Activated T-cell treated with anti-CD3 and anti-CD28 coated beads for 1 hour (primary cell): ENCODE results near the gene MSH2.

ENCODE experiments used
- DNase-seq: peaks from one replicate; pipeline ENCODE4 v3.0.0-alpha.2; 2020; ENCODE audit warnings: low read depth

Gene MSH2

DNA sequence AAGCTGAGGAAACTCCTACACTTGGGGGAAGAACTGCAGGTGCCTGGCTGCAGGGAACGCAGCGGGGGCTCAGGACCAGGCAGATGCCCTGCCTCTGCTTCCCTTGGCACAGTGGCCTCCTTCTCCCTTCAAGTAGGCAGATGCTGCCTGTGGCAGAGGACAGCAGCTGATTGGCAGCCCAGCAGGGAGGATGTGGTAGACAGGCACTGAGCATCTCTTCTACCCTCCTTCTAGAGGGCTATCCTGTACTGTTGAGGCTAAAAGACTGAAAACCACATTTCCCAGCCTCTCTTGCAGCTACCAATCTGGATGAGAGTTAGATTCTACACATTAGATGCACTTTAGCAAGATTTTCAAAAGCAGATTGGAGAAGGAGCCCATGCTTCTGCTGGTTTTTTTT lies 105.7 kb downstream of the MSH2 start:
- no peak for DNase-seq

DNA sequence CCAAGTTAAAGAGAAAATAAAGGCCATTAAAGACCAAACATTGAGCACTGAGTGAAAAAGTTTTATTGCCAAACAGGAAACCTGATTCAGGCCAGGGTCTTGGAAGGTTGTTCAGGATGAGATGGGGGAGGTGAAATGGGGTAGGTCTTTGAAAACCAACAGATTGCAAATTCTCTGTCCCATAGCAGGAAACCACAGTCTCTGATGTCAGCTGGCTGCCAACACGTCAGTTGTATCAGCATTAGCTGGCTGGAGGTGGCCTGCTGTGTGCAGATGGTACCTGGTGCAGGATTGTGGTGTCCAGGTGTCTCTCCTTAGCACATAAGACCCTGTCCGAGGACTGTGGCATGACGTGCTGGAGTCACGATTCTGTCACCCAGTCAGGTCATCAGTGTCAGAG lies 106.3 kb downstream of the MSH2 start:
- DNase-seq: no peak

DNA sequence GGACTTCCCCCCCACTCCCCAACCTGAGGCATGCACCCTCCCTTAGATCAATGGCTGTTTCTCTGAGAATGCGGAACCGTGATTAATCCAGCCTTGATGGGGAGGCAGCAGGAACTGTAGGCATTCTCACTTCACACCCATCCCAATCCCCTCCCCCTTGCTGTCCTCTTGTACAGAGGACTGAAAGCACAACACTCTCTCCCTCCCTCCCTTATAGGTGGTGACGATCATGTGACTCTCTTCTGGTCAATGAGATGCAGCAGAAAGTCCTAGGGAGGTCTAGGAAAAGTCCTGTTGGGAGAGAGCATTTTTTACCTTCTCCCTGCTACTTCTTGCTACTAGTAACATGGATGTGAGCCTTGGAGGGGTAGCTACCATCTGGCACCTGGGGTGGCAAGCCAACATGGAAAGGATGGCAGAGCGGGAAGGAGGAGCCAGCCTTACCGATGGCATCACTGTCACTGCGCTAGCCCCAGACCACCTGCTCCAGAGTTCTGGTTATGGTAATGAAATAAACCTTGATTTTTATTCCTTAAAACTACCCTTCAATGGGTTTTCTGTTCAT lies 106.9 kb downstream of the MSH2 start:
- DNase-seq: no peak

DNA sequence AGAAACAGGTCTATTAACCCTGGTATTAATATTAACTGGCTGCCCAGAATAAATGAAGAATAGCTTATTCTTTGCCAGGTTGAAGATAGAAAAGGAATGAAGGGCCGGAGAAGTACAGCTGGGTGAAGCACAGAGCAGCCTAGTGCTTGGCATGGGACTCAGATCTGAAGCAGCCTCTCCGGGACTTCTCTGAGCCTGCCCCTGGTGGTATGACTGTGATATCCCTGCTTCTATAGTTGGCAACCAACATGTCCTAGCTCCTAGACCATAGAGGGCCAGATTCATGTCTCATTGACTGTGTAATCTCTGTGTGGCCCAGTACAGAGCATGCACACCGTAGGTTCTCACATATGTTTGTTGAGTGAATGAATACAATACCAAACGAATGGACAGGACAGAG lies 107.8 kb downstream of the MSH2 start:
- no peak for DNase-seq

DNA sequence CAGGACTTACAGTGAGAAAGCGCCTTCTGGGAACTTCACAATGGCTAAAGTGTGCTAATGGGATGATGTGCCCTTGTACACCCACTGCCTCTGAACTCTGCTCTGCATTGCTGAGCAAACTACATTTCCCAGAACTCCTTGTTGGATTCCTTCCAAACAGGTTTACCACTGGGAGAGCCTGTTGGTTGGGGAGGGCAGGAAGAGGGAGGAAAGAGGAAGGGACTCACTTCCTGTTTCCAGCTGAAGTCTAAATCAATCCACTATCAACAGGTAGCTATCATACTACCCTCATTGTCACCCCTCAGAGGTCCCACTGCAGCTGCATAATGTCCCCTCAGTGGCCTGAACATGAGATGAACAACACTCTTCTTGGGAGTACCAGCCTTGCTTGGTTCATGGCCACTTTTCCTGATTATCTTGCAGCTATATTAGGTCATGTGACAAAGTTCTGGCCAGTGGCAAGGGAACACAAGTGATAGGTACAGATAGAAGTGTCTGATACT lies 109.7 kb downstream of the MSH2 start:
- no peak for DNase-seq

DNA sequence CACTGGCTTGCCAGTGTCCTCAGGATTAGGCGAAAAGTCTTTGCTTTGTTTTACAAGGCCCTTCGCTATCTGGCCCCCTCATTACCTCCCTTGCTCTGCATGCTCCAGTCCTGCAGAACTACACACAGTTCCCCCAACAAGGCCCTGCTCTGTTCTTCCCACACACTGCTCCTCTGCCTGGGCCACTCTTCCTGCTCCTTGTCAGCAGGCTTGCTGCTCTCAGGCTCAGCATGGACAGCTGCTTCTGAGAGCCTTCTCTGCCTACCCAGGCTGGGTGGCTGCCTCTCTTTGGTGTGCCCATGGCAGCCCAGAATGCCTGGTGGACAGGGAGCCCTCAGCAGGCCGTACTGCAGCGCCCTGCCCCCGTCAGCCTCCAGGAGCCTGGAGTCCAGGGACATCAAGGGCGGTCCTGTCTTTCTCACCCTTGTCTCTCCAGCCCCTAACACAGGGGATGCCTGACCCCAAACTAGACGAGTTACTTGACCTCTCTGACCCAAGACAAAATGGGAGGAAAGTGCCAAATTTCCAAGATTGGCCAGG lies 111.1 kb downstream of the MSH2 start:
- DNase-seq: no peak

DNA sequence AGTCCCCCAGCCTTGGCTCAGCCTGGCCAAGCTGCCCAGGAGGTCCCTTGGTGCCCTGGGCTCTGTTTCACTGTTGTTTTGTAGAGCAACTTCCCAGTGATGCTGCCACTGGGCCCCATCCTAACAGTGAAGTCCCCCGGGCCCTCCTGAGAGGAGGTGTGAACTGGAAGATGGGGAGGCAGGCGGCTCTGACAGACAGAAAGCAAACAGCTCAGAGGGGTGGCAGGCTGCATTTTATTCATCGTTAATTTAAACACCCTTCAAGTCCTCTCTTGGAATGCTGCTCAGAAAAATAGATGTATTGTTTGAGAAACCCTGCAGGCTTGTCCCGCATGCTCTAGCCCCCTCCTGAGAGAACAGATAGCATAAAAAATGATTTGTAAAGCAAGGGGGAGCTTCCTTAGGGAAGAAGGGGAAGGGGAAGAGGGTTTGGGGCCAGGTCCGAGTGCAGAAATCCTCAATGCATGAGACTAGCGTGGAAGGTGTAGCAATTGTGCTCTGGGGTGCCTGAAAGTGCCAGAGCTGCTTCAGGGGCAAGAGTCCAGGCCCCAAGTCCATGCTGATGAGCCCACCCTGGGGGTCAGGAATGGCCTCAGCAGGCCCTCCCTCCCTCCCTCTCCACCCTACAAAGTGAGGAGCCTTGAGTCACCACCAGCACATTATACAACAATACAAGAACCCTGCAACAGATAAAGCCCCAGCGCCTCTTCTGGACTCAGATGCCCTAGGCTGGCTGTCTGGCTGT lies 113.6 kb downstream of the MSH2 start:
- no peak for DNase-seq

DNA sequence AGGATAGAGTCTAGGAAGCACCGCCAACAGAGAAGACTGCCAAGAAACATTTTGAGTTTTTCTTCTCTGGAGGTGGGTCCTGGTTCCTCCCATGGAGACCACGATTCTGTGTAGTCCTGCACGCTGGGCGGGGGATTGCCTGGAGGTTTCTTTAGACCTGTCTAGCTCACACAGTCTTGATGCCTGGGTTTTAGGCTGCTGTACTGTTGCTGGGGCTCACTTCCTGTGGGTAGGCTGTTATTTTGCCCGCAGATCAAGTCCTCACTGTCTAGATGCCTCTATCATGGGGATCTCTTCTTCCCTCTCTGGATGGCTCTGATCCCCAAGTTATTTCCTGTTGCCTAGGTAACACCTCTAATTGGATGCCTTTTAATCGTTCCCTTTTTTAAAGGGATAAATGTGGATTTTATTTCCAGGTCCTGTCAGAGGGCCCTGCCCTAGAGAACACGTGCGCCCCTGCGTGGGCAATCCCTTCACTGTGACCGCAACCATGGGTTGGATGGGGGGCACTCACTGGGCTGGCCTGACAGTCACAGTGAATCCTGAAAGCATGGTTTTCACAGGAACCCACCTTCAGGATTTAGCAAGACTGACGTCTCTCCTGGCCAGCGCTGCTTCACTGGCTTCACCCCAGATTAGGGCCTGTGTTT lies 115.7 kb downstream of the MSH2 start:
- no peak for DNase-seq

DNA sequence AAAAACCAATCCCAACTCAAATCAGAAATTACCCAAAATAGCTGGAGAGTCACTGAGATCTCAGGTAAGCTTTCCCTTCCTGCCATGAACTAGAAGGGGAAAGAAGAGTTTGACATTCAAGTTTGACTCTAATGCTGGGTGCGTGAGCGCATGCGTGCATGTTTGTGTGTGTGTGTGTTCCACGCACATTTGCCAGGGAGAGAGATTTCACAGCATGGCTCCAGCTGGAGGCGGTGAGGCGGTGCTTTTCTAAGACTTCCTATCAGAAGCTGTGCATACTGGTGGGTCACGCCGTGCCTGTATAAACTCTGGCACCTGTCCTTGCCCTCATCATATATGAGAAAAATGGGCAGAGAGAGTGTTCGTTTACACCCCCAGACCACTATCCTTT lies 116.2 kb downstream of the MSH2 start:
- DNase-seq: no peak

DNA sequence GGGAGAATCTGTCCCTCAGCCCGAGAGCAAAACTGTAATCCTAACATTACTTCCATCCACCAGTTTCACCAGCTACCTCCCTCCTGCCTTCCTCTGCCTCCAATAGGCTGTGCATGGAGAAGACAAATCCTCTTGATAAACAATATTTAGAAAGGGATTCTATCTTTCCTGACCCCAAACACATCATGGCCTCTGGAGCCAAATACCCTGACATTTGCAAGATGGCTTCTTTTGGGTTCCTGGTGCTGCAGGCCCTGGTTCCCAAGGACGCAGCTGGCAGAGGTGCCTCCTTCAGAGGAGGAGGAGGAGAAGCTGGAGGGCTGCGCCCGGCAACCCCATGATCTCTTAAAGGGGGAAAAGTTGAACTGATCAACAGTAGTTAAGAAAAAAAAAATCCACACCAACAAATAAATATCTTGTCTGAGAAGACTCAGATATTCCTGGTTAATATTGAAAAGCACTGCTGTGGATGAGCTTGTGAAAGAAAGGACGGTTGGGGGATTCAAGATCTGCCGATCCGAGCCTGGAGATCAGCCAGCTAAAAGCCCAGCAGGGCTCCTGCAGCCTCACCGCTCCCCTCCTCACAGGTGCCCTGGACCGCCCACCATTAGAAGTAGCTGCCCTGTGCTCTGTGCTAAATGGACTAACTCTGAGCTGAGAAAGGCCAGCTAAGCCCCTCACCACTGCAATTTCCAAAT lies 116.8 kb downstream of the MSH2 start:
- no peak for DNase-seq

DNA sequence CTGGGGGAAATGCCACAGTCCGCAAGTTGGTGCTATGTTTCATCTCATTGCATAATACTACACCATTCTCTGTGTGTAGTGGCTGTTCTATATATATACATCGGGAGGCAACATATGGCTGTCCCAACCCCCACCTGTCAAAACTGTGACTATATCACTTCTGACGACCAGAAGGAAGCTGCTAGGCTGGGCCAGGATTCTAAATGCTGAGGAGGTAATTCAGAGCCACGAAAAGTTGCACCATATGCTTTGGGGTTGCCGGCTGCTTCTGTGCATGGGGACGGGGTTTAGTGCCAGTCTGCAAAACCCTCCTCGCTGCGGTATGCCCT lies 117.3 kb downstream of the MSH2 start:
- no peak for DNase-seq

DNA sequence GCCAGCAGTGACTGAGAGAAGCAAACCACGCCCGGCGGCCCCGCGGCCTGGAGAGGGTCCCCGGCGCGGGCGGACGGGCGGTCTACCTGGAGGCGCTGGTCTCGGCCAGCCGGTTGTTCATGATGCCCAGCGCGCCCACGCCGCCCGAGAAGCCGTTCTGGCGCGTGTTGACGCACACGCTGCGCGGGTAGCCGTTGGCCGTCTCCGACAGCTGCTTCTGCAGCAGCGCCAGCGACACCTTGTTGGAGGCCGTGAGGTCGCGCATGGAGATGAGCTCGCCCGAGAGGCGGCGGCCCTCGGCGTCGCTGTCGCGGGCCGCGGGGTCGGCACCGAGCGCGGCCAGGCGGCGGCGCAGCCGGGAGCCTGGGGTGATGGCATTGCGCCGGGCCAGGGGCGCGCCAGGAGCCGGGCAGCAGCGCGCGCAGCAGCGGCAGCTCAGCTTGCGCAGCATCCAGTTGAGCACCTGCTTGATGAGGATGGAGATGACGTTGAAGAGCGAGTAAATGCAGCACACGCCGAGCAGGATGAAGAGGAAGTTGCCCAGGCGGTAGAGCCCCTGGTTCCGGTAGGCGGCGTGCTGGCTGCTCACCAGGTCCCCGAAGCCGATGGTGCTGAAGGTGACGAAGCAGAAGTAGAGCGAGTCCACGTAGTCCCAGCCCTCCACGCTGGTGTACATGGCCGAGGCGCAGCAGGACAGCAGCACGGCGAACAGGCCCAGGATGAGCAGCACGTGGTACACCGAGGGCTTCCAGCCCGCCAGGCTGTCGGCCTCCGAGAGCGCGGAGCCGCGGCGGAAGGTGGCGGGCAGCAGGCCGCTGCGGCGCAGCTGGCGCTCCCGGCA lies 118.1 kb downstream of the MSH2 start:
- DNase-seq: peak; percentile 56

DNA sequence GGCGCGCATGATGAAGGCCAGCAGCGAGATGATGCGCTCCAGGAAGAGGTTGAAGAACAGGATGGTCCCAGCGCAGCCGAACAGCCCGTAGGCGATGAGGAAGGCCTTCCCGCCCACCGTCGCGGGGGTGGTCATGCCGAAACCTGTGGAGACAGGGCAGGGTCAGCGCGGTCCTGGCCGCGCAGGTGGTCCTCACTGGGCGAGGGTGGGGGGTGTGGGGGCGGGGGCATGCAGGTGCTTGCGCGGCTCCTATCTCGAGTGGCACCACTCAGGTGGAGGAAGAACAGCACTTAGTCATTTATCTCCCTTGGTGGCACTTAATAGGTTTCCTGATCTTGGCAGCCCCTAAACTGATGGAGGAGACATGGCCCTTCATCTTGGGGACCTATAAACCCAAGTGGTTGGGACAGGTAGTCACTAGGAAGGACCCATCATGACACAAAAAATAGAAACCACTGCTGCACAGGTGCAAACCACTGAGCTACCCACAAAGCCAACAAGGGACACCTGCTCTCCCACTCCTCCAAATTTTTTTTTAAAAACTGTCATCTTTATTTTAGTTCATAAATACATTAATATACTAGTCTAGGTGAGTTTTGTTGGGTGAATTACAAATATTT lies 118.8 kb downstream of the MSH2 start:
- no peak for DNase-seq

DNA sequence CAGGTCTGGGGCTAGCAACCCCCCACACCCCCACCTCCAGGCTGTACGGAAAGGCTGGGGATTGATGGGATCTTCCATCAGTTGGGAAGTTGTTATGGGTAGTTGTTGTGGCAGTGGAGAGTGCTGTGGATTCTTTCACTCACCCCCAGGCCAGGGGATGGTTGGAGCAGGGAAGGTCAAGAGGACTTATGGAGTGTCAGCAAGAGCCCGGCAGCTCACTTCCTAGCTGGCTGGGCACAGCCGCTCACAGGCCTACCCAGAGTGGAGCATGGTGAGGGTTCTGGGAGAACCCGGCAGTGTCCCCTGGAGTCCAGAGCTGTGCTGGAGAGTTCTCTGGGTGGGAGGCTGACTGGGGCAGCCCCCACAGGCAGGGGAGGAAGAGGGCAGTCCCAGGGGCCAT lies 122.2 kb downstream of the MSH2 start:
- DNase-seq: no peak

DNA sequence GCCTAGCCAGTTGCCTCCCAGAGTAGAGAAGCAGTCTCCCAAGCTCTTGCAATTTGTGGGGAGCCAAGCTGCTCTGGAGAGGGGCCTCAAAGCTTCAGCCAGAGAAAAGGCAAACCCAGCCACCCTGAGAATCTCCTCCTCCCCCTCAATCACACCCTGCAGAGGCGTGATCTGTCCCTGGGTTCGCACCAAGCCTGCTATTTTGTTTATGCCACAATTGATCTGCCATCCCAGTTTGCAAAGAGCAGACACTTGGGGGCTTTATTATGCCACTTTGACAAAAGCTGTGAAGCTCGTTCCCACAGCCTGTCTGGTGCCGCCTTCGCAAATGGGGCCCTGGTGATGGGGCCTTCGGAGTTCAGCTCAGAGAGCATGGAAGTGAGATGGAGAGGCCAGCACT lies 125.5 kb downstream of the MSH2 start:
- no peak for DNase-seq

DNA sequence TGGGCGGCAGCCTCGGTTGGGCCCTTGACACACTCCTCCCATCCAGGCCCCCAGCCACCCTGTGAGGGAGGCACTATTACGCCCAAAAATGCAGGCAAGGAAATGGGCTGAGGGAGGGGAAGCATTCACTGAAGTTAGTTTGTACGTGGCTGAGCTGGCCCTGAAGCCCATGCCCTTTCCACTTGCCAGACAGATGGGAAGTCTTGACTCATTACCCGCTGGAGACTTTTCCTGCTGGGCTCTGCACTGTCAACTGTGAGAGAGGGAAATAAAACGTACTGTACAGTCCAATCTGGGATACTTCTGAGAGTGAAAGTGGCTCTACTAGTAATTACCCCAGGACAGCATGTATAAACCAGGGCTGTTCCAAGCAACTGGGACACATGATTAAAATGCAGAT lies 125.9 kb downstream of the MSH2 start:
- DNase-seq: no peak

DNA sequence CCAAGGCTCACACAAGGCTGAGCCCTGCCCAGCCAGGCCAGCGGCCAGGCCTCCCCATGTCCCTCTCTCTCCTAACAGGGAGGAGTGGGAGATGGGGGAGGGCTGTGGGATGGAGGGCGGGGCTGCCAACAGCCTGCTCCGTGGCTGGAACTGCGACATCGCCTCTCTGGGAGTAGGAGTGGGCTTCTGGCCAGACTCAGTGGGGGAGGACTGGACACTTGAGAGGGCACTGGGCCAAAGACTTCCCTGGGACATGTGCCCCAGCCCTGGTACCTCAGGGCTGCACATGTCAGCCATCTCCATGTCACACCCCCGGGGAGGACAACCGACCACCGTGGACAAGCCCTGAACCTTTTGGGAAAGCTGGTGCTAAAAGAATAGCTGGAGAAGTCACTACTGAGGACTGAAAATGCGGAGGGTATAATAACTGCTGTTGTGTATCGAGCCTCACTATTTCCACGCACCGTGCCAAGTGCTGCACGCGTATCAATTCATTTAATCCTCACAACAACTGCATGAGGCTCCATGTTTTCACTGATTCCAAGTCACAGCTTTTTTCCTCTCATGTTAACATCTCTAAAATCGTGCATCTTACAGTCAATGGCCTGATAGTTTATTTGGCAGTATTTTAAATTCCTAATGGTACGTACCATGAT lies 127.3 kb downstream of the MSH2 start:
- no peak for DNase-seq

DNA sequence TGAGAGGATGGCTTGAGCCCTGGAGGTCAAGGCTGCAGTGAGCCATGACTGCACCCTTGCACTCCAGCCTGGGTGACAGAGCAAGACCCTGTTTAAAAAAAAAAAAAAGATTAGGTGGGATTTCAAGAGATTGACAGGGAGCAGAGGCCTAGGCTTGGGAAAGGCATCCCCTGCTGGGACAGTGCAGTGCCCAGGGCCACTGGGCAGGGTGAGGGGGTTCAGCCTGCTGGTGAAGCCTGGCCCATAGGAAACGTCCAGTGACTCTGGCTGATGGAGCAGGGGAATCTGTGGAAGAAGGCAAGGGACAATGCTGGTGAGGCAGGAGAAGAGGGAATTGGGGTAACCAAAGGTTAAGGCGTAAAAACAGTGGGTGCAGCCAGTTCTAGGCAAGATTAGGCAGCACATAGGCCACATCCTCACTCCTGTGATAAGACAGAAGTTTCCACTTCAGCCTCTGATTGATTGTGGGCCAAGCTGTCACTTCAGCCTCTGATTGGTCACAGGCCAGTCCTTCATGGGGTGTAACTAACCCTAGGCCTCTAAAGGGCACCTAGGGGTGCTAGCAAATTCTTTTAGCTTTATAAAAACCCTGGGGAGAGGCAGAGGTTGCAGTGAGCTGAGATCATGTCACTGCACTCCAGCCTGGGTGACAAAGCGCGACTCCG lies 128.6 kb downstream of the MSH2 start:
- no peak for DNase-seq
